HEK293 (cell line): ENCODE measurements around the gene RPS18.

ENCODE experiments used
- CTCF ChIA-PET: fragments of 350-600 bp; formaldehyde crosslinking; extraction: SDS; loops from one replicate; lab custom pipeline; 2021; ENCODE audit warnings: antibody characterized with exemption; lab: Yijun Ruan, JAX
- POLR2A ChIA-PET: fragments of 300-600 bp; formaldehyde crosslinking; extraction: SDS; loops from one replicate; lab custom pipeline; 2020; ENCODE audit warnings: antibody characterized with exemption, inconsistent platforms; lab: Yijun Ruan, JAX
- H3K27ac ChIP-seq: fragments of 200-500 bp; sonication (Bioruptor generic); 2 replicates; pipeline ENCODE4 v1.5.1; 2014; ENCODE audit warnings: low read depth, low read length, control low read depth, inconsistent platforms; ENCODE audit errors: extremely low read depth
- H3K36me3 ChIP-seq, 2 experiments: fragments of 200-500 bp in 1 of 2; sonication (Bioruptor generic) in 1 of 2; 1 replicate in 1 of 2; 2 replicates in 1 of 2; pipeline ENCODE4 v1.5.1; 2014 to 2017; ENCODE audit warnings: inconsistent platforms in 2 of 2, low read length in 2 of 2; ENCODE audit not compliant: control insufficient read depth in 2 of 2, insufficient read depth in 1 of 2
- H3K4me1 ChIP-seq: fragments of 200-500 bp; sonication (Bioruptor generic); 2 replicates; pipeline ENCODE4 v1.5.1; 2014; ENCODE audit warnings: mild to moderate bottlenecking, low read length, inconsistent platforms; ENCODE audit not compliant: control insufficient read depth, insufficient read depth
- H3K4me3 ChIP-seq: 2 replicates; pipeline ENCODE4 v1.5.1; 2011; ENCODE audit warnings: low read depth, mild to moderate bottlenecking, control low read depth, low read length, moderate library complexity
- H3K9me3 ChIP-seq: fragments of 200-500 bp; sonication (Bioruptor generic); 2 replicates; pipeline ENCODE4 v1.5.1; 2014; ENCODE audit warnings: low read depth, low read length, inconsistent platforms; ENCODE audit not compliant: control insufficient read depth, insufficient read depth
- FEZF1 ChIP-seq: fragments of 450-650 bp; formaldehyde crosslinking; IDR thresholded peaks from 2 replicates; pipeline ENCODE4 v1.5.1; 2016; ENCODE audit warnings: missing biosample characterization, missing genetic modification characterization
- IKZF3 ChIP-seq: fragments of 450-650 bp; IDR thresholded peaks from 2 replicates; pipeline ENCODE4 v1.5.0; 2018; ENCODE audit warnings: missing biosample characterization, mild to moderate bottlenecking, missing genetic modification characterization, moderate library complexity
- KLF1 ChIP-seq: fragments of 450-650 bp; formaldehyde crosslinking; IDR thresholded peaks from 2 replicates; pipeline ENCODE4 v1.5.1; 2016; ENCODE audit warnings: missing biosample characterization, missing genetic modification characterization
- KLF9 ChIP-seq: fragments of 450-650 bp; formaldehyde crosslinking; IDR thresholded peaks from 2 replicates; pipeline ENCODE4 v1.5.1; 2016; ENCODE audit warnings: missing biosample characterization, missing genetic modification characterization, low read depth
- OSR2 ChIP-seq: fragments of 450-650 bp; formaldehyde crosslinking; IDR thresholded peaks from 2 replicates; pipeline ENCODE4 v1.5.1; 2016; ENCODE audit warnings: missing biosample characterization, missing genetic modification characterization
- PRDM1 ChIP-seq: fragments of 450-650 bp; formaldehyde crosslinking; IDR thresholded peaks from 2 replicates; pipeline ENCODE4; 2016; ENCODE audit warnings: missing biosample characterization, missing genetic modification characterization
- PRDM10 ChIP-seq: fragments of 450-650 bp; formaldehyde crosslinking; IDR thresholded peaks from 2 replicates; pipeline ENCODE4 v1.5.1; 2016; ENCODE audit warnings: missing biosample characterization, missing genetic modification characterization
- PRDM6 ChIP-seq: fragments of 450-650 bp; formaldehyde crosslinking; IDR thresholded peaks from 2 replicates; pipeline ENCODE4 v1.5.1; 2017; ENCODE audit warnings: missing biosample characterization, missing genetic modification characterization
- SP2 ChIP-seq: fragments of 450-650 bp; formaldehyde crosslinking; IDR thresholded peaks from 2 replicates; pipeline ENCODE4 v1.5.1; 2016; ENCODE audit warnings: missing biosample characterization, missing genetic modification characterization
- SP3 ChIP-seq: fragments of 450-650 bp; formaldehyde crosslinking; IDR thresholded peaks from 2 replicates; pipeline ENCODE4 v1.5.1; 2016; ENCODE audit warnings: missing biosample characterization, missing genetic modification characterization
- TCF7L2 ChIP-seq: IDR thresholded peaks from 2 replicates; pipeline ENCODE4 v1.6.1; 2011; ENCODE audit warnings: low read depth, mild to moderate bottlenecking, inconsistent platforms, low read length, moderate library complexity, borderline replicate concordance
- WT1 ChIP-seq: fragments of 450-650 bp; formaldehyde crosslinking; IDR thresholded peaks from 2 replicates; pipeline ENCODE4 v1.5.1; 2016; ENCODE audit warnings: missing biosample characterization, missing genetic modification characterization
- ZFHX2 ChIP-seq: fragments of 450-650 bp; formaldehyde crosslinking; conservative IDR thresholded peaks from 2 replicates; pipeline ENCODE4 v1.5.1; 2016; ENCODE audit warnings: missing biosample characterization, missing genetic modification characterization
- ZNF280C ChIP-seq: fragments of 450-650 bp; formaldehyde crosslinking; IDR thresholded peaks from 2 replicates; pipeline ENCODE4 v1.5.1; 2016; ENCODE audit warnings: missing biosample characterization, missing genetic modification characterization
- ZNF324 ChIP-seq: fragments of 450-650 bp; formaldehyde crosslinking; IDR thresholded peaks from 2 replicates; pipeline ENCODE4 v1.5.1; 2016; ENCODE audit warnings: missing biosample characterization, missing genetic modification characterization
- ZNF354C ChIP-seq: fragments of 450-650 bp; formaldehyde crosslinking; IDR thresholded peaks from 2 replicates; pipeline ENCODE4 v1.5.1; 2016; ENCODE audit warnings: missing biosample characterization, missing genetic modification characterization, low read depth, borderline replicate concordance
- ZNF366 ChIP-seq: fragments of 450-650 bp; formaldehyde crosslinking; conservative IDR thresholded peaks from 2 replicates; pipeline ENCODE4 v1.5.1; 2016; ENCODE audit warnings: missing biosample characterization, missing genetic modification characterization
- ZNF514 ChIP-seq: fragments of 450-650 bp; formaldehyde crosslinking; IDR thresholded peaks from 2 replicates; pipeline ENCODE4 v1.5.1; 2016; ENCODE audit warnings: missing biosample characterization, missing genetic modification characterization
- ZNF561 ChIP-seq: fragments of 450-650 bp; IDR thresholded peaks from 2 replicates; pipeline ENCODE4 v1.5.1; 2018; ENCODE audit warnings: missing biosample characterization, missing genetic modification characterization, borderline replicate concordance
- ZNF664 ChIP-seq: fragments of 450-650 bp; formaldehyde crosslinking; IDR thresholded peaks from 2 replicates; pipeline ENCODE4 v1.5.1; 2016; ENCODE audit warnings: missing biosample characterization, missing genetic modification characterization
- ZNF677 ChIP-seq: fragments of 450-650 bp; IDR thresholded peaks from 2 replicates; pipeline ENCODE4 v1.5.0; 2018; ENCODE audit warnings: missing biosample characterization, mild to moderate bottlenecking, missing genetic modification characterization, moderate library complexity
- ZSCAN23 ChIP-seq: fragments of 450-650 bp; formaldehyde crosslinking; IDR thresholded peaks from 2 replicates; pipeline ENCODE4 v1.5.1; 2016; ENCODE audit warnings: missing biosample characterization, missing genetic modification characterization
- ZSCAN4 ChIP-seq: fragments of 450-650 bp; formaldehyde crosslinking; IDR thresholded peaks from 2 replicates; pipeline ENCODE4 v1.5.1; 2017; ENCODE audit warnings: missing biosample characterization, missing genetic modification characterization
- ZXDB ChIP-seq: fragments of 450-650 bp; formaldehyde crosslinking; IDR thresholded peaks from 2 replicates; pipeline ENCODE4 v1.5.1; 2016; ENCODE audit warnings: missing biosample characterization, missing genetic modification characterization

The RPS18 gene

GRCh38 chr6:33313709-33314514 lies 42.0 kb downstream of the RPS18 start, which contains the start of gene TAPBP (continued):
- TF ChIP-seq ZNF280C (tag by site-specific recombination), result no peak
- TF ChIP-seq ZSCAN23 (tag by site-specific recombination), result no peak
- no peak for TF ChIP-seq ZNF354C (tag by site-specific recombination)
- TF ChIP-seq OSR2 (tag by site-specific recombination), result no peak
- TF ChIP-seq SP2, result peak; percentile 46
- TF ChIP-seq PRDM1 (tag by site-specific recombination), result peak; percentile 84
- TF ChIP-seq FEZF1 (tag by site-specific recombination), result no peak
- no peak for TF ChIP-seq IKZF3 (tag by site-specific recombination)
- TF ChIP-seq ZNF561, result no peak
- no peak for TF ChIP-seq ZNF324 (tag by site-specific recombination)
- no peak for TF ChIP-seq ZNF514 (tag by site-specific recombination)
- TF ChIP-seq PRDM6 (tag by site-specific recombination), result no peak
- no peak for TF ChIP-seq ZNF664 (tag by site-specific recombination)
- no peak for TF ChIP-seq ZNF366 (tag by site-specific recombination)
- no peak for TF ChIP-seq ZSCAN4 (tag by site-specific recombination)
- TF ChIP-seq, all 188 proteins: peak for 33

- Histone ChIP-seq H3K36me3 (peaks cover 9 to 21% of the 10 kb centered on the region in 2 experiments), H3K4me3 (peak overlapping the region; percentile 61), H3K27ac (0 out of 2 replicates have a peak overlapping the region, but pooled peaks have one; percentile 10), H3K9me3 (no peaks in the 10 kb centered on the region), H3K4me1 (peaks cover 10% of the 10 kb centered on the region)
- POLR2A ChIA-PET, result interaction anchor here (1.3 kb wide), 1 partner anchor 15 kb away, joined by 5 read pairs; the partner anchor contains the start of gene RGL2
- CTCF ChIA-PET, result interaction anchor here (0.6 kb wide), 1 partner anchor 31 kb away, joined by 3 read pairs; no protein-coding TSS in a partner anchor
- peak; percentile 35 for TF ChIP-seq KLF1
- peak; percentile 50; the same call in 1 of the 2 replicates for TF ChIP-seq SP3 (tag by site-specific recombination)
- TF ChIP-seq ZNF366 (tag by site-specific recombination), result peak; percentile 18; the same call in 1 of the 2 replicates
- TF ChIP-seq TCF7L2, result no peak
- TF ChIP-seq ZXDB, result peak; percentile 52
- peak; percentile 37 for TF ChIP-seq KLF9
- peak; percentile 99 for TF ChIP-seq PRDM10
- no peak for TF ChIP-seq ZNF280C (tag by site-specific recombination)
- peak; percentile 40 for TF ChIP-seq SP2
- 0 out of 2 replicates have a peak, but pooled peaks have one; percentile 19 for TF ChIP-seq WT1 (tag by site-specific recombination)
- peak; percentile 88 for TF ChIP-seq ZFHX2 (tag by site-specific recombination)
- TF ChIP-seq ZNF677, result no peak
These were observed 42.7 kb downstream of the RPS18 start for GRCh38 chr6:33314515-33314942.
